Stimulated activated CD8-positive, alpha-beta memory T cell treated with anti-CD3 and anti-CD28 coated beads, Interleukin-15, amount 100 ng/mL, for 1 hour (primary cell): ENCODE data around the gene GPX2.
"Not testable (repeated sequence)": the region's sequence is repeated elsewhere in the genome, so short reads cannot be mapped to it uniquely, and the experiment has no call there.

Experiments used
- DNase-seq: peaks from one replicate; pipeline ENCODE4 v3.0.0-alpha.2; 2020; ENCODE audit warnings: low read depth

GPX2 gene

DNA sequence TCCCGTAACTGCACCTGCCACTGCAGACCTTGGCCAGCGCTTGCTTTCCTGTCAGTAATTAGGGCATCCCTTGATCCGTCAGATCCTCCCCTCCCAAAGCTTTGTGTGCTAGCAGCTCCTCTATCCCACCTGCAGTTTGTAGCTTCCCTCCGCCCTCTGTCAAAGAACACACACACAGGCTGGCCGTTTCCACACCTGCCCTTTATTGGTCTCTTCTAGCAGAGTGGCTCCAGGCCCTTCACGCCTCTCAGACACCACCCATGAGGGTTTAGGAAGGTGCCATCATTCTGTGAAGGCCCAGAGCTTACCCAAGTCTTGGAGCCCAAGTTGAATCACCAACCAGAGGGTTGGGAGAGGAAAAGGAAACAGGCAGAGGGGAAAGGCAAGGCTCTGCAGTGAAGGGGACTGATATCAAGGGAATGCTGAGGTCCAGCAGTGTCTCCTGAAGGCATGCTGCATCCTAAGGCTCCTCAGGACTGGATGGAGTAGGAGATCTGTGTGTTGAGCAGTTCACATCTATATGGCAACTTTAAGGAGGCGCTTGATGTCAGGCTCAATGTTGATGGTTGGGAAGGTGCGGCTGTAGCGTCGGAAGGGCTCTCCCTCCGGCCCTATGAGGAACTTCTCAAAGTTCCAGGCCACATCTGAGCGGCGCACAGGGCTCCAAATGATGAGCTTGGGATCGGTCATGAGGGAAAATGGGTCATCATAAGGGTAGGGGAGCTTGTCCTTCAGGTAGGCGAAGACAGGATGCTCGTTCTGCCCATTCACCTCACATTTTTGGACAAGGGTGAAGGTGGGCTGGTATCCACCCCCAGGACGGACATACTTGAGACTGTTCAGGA, 3.4 kb downstream of the GPX2 start:
- DNase-seq: no peak

DNA sequence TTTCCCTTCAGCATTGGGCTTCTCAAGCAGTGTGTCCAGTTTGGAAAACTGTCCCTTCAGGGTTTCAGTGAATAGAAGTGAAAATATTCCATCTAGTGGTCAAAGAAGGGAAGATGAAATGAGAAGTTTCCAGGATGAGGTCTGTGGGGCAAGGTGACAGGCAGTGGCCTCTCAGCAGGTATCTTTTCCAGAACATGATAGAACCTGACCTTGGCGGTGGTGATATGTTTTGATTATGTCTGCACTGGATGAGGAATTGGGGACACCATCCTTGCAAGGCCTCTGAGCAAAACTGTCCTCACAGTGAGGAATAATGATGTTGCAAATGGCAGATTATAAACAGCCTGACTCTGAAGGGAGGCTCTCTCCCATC, 4.7 kb downstream of the GPX2 start:
- DNase-seq: no peak

DNA sequence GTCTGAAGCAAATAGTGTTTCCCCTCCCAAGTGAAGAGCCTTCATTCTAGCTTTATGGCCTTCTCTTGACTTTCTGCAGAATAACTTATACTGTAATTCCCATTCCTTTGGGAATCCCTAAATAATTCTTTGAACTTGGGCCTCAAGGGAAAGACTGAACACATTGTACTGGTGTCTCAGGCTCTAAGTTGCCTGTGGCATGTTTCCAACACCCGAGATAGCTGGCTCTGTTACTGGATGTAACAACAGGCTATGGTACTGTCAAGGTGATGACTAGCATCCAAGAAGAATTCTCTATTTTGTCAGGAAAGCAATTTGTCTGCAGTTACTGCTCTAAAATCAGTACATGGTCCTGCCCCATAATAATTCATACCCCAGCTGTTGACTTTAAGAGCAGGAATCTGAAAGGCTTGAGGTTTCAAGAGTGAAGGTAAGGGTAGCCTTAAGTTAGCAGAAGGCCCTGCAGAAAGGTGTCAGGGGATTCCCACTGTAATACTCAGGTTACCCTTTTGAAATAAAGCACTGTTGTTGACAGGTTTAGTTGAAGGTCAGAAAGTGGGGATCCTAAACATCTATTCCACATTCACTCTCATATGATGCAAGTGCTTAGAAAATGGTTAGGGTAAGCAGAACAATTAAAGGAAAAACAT, 5.2 kb downstream of the GPX2 start:
- DNase-seq: no peak

DNA sequence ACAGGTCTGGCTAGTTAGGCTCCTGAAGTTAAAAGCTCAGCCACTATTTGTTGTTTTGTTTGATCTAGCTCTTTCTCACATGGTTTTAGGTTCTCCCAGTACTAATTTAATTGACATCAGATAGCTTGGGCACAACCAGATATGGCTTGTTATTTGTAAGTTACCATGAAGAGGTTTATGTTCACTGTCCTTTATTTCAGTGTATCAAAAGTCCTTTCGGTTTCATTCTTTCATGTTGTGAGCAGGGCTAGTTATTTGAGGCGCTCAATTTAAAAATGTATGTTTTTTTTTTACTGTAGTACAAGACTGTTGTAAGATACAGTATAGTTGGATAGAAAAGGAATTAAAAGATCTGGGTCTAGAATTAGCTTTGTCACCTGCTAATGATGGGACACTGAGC, 7.0 kb downstream of the GPX2 start:
- DNase-seq: no peak

DNA sequence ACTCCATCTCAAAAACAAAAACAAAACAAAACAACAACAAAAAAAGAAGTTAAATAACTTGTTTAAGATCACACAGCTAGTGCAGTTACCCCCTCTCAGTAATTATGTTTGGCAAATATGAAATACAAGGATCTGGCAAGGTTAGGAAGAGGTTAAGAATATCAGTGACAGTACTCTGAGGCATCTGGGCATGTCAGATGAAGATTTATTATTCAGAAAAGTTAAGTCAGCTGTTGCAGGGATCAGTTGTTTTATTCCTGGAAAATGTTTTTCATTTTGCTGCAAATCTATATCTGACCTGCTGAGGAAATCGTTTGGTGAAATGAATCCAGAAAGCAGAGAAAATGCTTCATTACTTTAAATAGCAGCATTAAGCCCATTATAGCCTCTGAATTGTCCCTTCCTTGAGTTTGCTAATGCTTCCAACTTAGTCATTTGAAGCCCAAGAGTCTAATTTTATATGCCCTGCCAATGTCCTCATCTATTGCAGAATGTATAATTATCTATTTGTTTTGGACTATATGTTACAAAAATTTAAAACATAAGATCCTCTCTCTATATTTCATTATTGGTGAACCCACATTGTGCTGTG, 8.1 kb downstream of the GPX2 start:
- DNase-seq: no peak

DNA sequence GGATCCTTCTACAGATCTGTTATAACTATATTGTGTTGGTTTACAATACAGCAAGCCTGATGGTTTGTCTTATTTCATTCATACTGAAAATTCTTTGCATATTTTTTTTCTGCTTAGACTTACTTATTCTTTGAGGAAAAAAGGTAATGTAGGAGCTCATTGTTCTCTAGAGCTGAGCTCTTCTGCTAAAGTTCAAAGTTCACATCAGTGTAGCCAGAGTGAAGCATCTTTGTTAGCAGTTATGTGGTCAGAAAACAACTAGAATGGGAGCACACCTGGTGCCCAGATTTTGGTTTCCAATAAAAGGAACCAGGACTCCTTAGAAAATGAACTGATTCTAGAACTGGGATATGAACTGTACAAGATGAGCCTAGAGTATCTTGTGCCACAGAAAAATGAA, 10.3 kb downstream of the GPX2 start:
- no peak for DNase-seq

DNA sequence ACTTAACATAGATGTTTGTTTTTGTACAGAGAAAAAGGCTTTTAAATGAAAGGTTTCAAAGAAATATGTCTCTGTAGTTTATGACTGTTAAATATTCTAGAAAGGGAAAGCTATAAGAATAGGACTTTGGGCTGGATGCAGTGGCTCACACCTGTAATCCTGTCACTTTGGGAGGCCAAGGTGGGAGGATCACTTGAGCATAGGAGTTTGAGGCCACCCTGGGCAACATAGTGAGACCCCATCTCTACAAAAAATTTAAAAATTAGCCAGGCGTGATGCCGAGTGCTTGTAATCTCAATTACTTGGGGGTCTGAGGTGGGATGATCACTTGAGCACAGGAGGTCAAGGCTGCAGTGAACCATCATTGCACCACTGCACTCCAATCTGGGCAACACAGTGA, 11.4 kb downstream of the GPX2 start:
- no peak for DNase-seq

DNA sequence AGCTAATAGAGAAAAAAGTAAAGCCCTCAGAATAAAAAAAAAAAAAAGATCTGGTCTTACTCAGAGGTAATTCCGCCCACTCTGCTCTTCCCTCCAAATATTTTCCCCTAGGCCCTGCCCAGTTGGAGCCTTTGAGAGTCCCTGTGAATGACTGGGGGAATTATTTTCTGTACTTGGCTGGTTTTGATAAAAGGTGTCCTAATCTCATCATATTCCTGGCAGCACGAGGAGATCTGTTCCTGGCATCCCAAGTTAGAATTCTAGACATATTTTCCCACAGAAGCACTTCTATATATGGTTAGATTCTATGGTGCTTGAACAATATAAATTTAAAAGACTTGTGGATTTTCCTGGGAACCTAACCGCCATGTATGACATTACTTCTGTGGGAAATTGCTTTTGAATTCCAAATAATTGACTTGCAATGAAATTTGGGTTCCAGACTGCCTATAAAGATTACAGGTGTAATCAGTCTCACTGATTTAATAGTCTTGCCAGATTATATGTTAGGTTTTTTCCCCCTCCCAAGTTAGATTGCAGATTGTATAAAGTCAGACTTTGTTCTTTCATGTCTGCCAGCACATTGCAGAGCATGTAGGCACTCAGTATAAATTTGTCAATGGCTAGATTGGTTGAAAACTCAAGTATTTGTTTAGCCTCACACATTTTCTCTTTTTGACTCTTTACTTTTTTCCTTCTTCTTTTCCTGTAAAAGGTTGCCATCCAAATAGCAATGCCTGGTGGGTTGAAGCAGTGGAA, 12.3 kb downstream of the GPX2 start:
- no peak for DNase-seq

DNA sequence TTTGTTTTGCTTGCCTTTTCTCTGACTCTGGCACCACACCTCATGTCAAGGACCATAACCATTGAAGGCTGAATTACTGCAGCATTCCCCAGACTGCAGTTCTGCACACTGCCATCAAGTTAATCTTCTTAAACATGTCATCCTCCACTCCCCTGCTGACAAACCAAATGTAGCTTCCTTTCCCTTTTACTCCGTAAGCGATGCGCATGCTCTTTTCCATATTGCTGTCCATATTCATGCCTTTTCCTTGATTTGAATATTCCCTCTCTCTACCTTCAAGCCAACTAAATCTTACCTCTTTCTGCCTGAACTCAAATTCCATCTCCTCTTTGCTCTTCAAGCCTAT, 13.6 kb downstream of the GPX2 start:
- no peak for DNase-seq

DNA sequence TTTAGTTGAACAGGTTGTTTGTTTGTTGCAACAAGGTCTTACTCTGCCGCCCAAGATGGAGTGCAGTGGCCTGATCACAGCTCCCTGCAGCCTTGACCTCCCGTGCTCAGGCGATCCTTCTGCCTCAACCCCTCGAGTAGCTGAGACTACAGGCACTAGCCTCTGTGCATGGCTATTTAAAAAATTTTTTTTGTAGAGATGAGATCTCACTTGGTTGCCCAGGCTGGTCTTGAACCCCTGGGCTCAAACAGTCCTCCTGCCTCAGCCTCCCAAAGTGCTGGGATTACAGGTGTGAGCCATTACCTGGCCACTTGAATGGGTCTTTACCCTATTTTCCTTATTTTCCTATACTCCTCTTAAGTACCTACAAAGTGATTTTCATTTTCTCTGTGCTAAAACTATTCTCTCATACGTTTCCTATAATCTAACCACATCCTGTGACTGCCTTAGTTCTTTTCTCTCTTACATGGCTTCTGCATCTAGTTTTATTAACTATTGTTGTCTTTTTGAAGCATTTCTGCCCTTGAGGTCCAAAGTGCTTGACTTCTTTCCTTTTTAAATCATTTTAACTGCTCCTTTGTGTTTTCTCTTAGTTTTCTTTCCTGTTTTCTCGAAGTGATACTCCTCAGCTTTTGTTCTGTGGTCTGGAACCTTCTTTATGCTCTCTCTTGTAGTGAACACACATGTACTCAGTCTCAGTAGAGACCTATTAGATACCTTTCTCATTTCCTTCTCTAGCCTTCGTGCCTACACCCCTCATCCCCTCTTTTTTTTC, 14.1 kb downstream of the GPX2 start:
- no peak for DNase-seq

DNA sequence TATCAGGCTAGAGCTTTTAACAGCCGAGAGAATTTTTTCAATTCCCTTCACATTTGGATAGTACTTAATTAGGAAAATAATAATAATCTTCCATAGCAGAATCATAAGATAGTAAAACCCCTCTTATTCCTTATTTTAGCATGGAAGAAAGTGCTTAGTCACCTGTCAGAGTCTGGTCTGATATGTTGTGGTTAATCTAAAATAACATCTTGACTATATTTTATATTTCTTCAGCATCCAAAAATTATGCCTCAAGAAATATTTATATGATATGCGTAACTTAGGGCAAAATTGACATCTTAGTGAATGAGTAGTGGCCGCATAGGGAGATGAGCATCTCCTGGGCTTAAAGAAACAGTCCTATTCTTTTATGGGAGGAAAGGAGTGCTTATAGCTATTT, 15.5 kb downstream of the GPX2 start:
- no peak for DNase-seq

DNA sequence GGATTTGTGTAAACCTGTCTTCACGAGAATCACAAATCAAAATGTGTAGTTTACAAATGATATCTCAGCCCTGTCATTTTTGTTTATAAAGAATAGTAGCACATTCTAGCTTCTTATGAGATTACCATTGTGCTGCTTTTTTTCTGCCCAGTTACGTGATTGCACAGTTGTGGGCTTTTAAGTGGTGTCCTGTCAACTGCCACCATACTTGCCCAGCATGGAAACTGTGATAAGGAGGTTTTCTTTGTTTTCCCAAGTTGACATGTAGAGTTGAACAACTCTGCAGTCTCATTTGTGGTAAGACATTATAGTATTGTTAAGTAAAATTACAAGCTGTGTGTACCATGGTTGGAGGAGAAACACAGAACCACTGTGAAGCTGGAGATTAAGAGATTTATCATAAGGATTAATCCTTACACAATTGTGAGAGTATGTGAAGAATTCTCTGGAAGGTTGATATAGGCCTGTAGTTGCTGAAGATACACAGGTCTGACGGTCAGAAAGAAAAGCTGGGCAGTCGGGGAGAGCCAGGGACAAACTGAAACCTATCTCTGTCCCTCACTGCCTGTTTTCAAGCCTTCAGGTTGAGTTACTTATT, 16.0 kb downstream of the GPX2 start:
- no peak for DNase-seq

DNA sequence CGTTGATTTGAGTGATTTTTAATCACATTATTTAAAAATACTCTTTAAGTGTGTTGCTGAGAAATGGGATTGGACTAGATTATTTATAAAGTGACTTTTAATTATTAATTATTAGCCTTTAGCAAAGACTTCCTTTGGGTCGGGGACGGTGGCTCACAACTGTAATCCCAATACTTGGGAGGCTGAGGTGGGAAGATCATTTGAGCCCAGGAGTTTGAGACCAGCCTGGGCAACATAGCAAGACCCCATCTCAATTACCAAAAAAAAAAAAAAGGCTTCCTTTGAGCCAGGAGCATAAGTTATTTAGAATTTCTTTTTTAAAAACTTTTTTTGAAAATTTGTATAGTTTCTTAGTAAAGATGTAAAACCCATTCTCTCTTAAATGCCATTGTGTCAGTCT, 19.5 kb downstream of the GPX2 start:
- no peak for DNase-seq

DNA sequence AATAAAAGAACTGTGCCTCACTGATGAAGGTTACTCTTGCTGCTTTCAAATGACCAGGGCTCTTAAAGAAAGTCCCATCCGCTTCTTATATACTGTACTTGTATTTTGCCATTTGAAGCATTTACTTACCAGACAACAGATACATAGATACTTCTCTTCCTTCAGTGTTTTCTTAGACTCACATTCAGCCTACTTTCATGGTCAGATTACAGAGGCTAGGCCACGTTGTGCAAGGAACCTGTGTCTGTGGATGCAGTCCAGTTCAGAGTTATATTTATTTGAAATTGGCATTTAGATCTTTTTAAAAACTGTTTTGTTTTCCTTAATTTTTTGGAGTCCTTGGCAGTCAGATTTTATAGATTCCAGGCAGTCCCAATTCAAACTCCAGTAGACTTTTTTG, 22.1 kb downstream of the GPX2 start:
- no peak for DNase-seq

DNA sequence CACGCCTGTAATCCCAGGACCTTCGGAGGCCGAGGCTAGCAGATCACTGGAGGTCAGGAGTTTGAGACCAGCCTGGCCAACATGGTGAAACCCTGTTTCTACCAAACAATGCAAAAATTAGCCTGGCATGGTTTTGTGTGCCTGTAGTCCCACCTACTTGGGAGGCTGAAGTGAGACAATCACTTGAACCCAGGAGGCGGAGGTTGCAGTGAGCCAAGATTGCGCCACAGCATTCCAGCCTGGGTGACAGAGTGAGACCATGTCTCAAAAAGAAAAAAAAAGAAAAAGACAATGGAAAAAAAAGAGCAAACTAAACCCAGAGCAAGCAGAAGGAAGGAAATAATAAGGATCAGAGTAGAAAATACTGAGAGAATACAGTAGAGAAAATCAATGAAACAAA, 22.9 kb downstream of the GPX2 start:
- DNase-seq: no peak

DNA sequence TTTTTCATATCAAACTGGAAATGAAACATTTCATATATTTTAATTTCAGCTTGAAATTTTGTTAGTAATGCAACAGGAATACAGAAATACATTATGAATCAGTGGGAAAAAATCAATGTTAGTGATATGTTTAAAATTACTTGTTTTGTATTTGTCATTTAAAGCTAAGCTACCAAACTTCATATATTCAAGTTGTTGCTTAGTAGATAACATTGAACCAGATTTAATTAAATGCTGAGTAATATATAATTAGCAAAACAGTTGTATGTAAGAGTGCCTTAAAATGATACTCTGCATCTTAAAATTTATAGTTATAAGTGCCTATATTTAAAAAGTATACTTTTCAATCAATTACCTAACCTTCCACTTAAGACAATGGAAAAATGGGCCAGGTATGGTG, 23.3 kb downstream of the GPX2 start:
- DNase-seq: no peak

DNA sequence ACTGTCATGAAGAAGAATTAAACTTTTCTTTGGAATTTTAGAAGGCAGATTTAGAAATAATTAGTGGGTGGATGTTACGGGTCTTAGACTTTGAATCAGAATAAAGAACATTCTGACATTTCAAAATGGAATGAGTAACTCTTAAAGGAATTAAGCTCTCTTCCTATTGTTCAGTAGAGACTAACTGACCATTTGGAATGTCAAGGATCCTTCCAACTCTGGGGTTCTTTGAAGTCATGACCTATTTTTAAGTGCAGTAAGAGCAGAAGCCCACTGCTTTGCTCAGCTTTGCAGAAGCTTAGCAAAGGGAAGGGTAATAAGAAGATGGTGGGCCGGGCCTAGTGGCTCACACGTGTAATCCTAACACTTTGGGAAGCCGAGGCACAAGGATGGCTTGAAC, 24.3 kb downstream of the GPX2 start:
- DNase-seq: no peak

DNA sequence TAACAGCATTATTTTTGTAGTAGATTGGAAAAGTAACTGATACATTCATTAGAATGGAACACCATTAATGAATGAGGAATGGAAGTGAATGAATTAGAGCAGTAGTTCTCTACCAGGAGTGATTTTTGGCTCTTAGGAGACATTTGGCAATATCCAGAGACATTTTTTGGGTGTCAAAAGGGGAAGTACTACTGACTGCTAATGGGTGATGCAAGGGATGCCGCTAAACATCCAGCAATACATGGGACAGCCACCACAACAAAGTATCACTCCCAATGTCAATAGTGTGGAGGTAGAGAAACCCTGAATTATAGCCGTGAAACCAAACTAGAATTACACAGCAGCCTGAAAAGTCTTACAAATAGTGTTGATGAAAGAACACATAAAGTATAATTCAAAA, 26.7 kb downstream of the GPX2 start:
- no peak for DNase-seq

DNA sequence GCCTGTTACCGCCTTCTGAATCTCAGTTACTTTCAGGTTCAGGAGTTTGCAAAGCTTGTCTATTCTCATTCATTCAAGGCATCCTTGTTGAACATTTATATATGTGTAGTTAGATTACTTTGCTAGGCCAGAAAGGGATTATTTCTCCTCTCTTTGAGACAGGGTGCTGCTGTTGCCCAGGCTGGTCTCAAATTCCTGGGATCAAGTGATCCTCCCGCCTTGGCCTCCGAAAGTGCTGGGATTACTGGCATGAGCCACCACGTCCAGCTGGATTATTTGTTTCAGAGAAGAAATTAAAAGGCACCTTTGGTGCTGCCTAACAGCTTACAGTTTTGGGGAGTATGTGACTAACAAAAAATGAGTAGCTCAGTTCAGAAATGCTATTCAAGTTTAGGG, 27.5 kb downstream of the GPX2 start:
- no peak for DNase-seq

DNA sequence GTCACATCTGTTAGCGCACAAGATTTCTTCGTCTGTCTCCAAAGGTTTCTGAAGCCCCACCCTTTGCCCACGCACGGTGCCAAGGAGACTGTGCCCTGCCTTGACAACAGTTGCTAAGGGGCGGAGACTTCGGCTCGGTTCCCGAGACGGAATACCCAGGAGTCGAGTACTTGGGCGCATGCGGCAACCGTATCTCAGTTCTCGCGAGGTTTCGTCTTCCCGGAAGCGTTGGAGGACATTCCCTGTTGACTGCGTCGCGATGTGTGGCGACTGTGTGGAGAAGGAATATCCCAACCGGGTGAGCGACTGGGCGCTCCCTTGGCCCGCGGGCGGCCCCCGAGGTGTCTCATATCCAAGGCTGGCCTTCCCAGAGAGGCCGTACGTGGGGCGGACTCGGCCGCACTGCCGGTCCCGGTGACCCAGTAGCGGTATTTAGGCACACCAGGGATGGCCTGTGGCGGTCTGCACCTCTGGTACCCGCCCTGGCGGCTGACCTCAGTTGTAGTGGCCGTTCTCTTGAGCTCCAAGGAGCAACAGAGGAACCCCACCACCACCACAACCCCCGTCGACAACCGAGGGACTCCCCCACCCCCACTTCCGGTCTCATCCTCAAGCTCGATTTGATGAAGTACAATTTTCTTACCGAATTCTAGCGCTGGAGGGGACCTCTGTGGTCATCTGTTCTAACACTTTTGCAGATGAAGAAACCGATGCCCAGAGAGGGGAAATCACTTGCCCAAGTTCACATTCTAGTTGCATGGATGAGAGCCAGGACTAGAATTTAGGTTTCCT, 28.1 kb downstream of the GPX2 start, which contains the start of gene CHURC1:
CHURC1 (plus strand) TSS at position 219 of the 792 bp plus-strand sequence; CDS start at position 260, 41 bp downstream.
- DNase-seq: peak; percentile 98

DNA sequence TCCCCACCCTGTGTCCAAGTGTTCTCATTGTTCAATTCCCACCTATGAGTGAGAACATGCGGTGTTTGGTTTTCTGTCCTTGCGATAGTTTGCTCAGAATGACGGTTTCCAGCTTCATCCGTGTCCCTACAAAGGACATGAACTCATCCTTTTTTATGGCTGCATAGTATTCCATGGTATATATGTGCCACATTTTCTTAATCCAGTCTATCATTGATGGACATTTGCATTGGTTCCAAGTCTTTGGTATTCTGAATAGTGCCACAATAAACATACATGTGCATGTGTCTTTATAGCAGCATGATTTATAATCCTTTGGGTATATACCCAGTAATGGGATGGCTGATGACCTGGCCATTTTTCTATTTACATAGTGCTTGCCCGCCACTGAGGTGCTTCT, 29.1 kb downstream of the GPX2 start:
- not testable (repeated sequence) for DNase-seq
